Ishikawa (cell line): ENCODE data around the gene DKK3.

Experiments used
- CEBPB ChIP-seq: IDR thresholded peaks from 2 replicates; pipeline ENCODE4 v1.6.1; 2012
- CREB1 ChIP-seq: IDR thresholded peaks from 2 replicates; pipeline ENCODE4 v1.6.1; 2012; ENCODE audit warnings: low read depth
- EGR1 ChIP-seq: IDR thresholded peaks from 2 replicates; pipeline ENCODE4 v1.6.1; 2012
- EP300 ChIP-seq: IDR thresholded peaks from 2 replicates; pipeline ENCODE4 v1.6.1; 2012; ENCODE audit warnings: borderline replicate concordance
- FOXM1 ChIP-seq: IDR thresholded peaks from 2 replicates; pipeline ENCODE4 v1.6.1; 2012; ENCODE audit warnings: low read depth, borderline replicate concordance
- RAD21 ChIP-seq: IDR thresholded peaks from 2 replicates; pipeline ENCODE4 v1.6.1; 2012; ENCODE audit warnings: low read depth
- TAF1 ChIP-seq: IDR thresholded peaks from 2 replicates; pipeline ENCODE4 v1.6.1; 2012; ENCODE audit warnings: low read depth, mild to moderate bottlenecking
- TCF12 ChIP-seq: IDR thresholded peaks from 2 replicates; pipeline ENCODE4 v1.6.1; 2012; ENCODE audit warnings: low read depth
- TEAD4 ChIP-seq: IDR thresholded peaks from 2 replicates; pipeline ENCODE4 v1.6.1; 2012
- YY1 ChIP-seq: IDR thresholded peaks from 2 replicates; pipeline ENCODE4 v1.6.1; 2012; ENCODE audit warnings: low read depth
- TF ChIP-seq, protein P1 (sequence below): IDR thresholded peaks from 2 replicates; pipeline ENCODE4 v1.6.1; 2012
- TF ChIP-seq, protein P2 (sequence below): IDR thresholded peaks from 2 replicates; pipeline ENCODE4 v1.6.1; 2012; ENCODE audit warnings: low read depth, mild to moderate bottlenecking
- TF ChIP-seq, protein P3 (sequence below): IDR thresholded peaks from 2 replicates; pipeline ENCODE4 v1.6.1; 2012

DNA sequence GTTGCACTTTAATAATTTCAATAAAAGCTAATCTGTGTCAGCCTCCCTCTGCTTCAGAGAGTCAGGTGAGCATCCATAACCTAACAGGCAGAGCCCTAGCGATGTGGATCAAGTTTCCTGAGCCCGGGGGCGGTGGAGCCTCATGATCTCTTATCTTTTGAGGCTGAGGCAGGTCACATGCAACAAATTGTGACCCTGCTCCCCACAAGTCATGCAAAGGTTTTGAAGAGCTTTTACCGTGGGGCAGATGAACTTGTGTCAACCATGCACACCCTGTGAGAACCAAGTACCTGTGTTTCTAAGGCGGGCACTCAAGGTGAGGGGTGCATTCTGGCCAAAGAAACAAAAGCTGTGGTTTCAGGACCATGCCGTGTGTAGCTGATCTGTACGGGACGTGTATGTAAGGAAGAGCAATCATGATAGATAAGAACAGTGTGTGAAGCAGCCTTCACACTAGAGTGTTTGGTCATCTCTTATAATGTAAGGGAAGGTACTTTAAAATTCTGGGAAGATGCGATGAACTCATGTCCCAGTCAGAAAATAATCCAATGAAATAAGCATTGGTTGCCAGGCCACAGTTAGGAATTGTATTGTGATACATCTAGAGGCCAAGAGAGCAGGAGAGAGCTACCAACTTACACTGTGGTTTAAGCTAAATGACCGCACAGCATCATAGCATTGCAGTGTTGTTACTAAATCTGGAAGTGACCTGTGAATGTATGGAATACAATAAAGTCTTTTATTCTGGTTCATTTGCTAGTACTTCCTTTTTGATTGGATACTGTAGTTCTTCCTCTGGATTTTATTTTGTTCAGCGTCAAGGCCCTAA, 49.8 kb downstream of the DKK3 start:
- TF ChIP-seq TCF12 (no peak), RAD21 (no peak), FOXM1 (no peak), EGR1 (no peak), YY1 (no peak), TAF1 (no peak), CEBPB (no peak), EP300 (no peak), CREB1 (no peak), TEAD4 (no peak)
- TF ChIP-seq, protein P1, sequence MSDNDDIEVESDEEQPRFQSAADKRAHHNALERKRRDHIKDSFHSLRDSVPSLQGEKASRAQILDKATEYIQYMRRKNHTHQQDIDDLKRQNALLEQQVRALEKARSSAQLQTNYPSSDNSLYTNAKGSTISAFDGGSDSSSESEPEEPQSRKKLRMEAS = no peak
- TF ChIP-seq, protein P2, sequence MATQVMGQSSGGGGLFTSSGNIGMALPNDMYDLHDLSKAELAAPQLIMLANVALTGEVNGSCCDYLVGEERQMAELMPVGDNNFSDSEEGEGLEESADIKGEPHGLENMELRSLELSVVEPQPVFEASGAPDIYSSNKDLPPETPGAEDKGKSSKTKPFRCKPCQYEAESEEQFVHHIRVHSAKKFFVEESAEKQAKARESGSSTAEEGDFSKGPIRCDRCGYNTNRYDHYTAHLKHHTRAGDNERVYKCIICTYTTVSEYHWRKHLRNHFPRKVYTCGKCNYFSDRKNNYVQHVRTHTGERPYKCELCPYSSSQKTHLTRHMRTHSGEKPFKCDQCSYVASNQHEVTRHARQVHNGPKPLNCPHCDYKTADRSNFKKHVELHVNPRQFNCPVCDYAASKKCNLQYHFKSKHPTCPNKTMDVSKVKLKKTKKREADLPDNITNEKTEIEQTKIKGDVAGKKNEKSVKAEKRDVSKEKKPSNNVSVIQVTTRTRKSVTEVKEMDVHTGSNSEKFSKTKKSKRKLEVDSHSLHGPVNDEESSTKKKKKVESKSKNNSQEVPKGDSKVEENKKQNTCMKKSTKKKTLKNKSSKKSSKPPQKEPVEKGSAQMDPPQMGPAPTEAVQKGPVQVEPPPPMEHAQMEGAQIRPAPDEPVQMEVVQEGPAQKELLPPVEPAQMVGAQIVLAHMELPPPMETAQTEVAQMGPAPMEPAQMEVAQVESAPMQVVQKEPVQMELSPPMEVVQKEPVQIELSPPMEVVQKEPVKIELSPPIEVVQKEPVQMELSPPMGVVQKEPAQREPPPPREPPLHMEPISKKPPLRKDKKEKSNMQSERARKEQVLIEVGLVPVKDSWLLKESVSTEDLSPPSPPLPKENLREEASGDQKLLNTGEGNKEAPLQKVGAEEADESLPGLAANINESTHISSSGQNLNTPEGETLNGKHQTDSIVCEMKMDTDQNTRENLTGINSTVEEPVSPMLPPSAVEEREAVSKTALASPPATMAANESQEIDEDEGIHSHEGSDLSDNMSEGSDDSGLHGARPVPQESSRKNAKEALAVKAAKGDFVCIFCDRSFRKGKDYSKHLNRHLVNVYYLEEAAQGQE = no peak
- TF ChIP-seq, protein P3, sequence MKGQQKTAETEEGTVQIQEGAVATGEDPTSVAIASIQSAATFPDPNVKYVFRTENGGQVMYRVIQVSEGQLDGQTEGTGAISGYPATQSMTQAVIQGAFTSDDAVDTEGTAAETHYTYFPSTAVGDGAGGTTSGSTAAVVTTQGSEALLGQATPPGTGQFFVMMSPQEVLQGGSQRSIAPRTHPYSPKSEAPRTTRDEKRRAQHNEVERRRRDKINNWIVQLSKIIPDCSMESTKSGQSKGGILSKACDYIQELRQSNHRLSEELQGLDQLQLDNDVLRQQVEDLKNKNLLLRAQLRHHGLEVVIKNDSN = no peak
